H1 (cell line): ENCODE measurements around the gene ZBTB14. TPM values are rescaled to one million over a fixed set of nuclear protein-coding genes. Genes with fewer than 3 reads are reported as not detected.

ENCODE experiments used
- CTCF ChIA-PET: fragments of 300-600 bp; sonication (Branson Sonifier 250); formaldehyde crosslinking; loops from one replicate; lab custom pipeline; 2021; ENCODE audit not compliant: partially characterized antibody; lab: Charles Lee
- POLR2A ChIA-PET: fragments of 300-600 bp; sonication (Branson Sonifier 250); formaldehyde crosslinking; loops from one replicate; lab custom pipeline; 2021; ENCODE audit warnings: inconsistent platforms; ENCODE audit not compliant: partially characterized antibody; lab: Charles Lee
- DNase-seq, 2 experiments: peaks; one replicate each; pipeline versions ENCODE4 v3.0.0 to v3.0.0-alpha.2; 2010 to 2022; ENCODE audit warnings: low spot score in 2 of 2, low read depth in 1 of 2, mixed read lengths in 1 of 2
- FAIRE-seq: peaks from 2 replicates; lab custom pipeline; 2011; peaks lifted over from hg19 to GRCh38; lab: Jason Lieb, UNC
- H2AFZ ChIP-seq: 2 replicates; pipeline ENCODE4 v1.8.1; 2012; ENCODE audit warnings: low read length, inconsistent platforms
- H2AK5ac ChIP-seq: 2 replicates; pipeline ENCODE4 v1.6.1; 2013; ENCODE audit warnings: low read depth, low read length
- H2BK120ac ChIP-seq: replicated peaks from 2 replicates; pipeline ENCODE3; 2013; ENCODE audit warnings: low read depth, low read length, inconsistent platforms
- H2BK12ac ChIP-seq: 2 replicates; pipeline ENCODE4 v1.6.1; 2013; ENCODE audit warnings: low read depth, low read length
- H2BK15ac ChIP-seq: 2 replicates; pipeline ENCODE4 v1.6.1; 2013; ENCODE audit warnings: low read length
- H2BK20ac ChIP-seq: 2 replicates; pipeline ENCODE4 v1.6.1; 2013; ENCODE audit warnings: low read length
- H2BK5ac ChIP-seq: 2 replicates; pipeline ENCODE4 v1.6.1; 2013; ENCODE audit warnings: low read depth, low read length
- H3K14ac ChIP-seq: 2 replicates; pipeline ENCODE4 v1.6.1; 2013; ENCODE audit warnings: inconsistent platforms; ENCODE audit not compliant: insufficient read length
- H3K18ac ChIP-seq: 2 replicates; pipeline ENCODE4 v1.6.1; 2013; ENCODE audit warnings: low read length; ENCODE audit errors: extremely low read depth
- H3K23ac ChIP-seq: 2 replicates; pipeline ENCODE4 v1.6.1; 2013; ENCODE audit warnings: inconsistent platforms; ENCODE audit not compliant: insufficient read length
- H3K23me2 ChIP-seq: 2 replicates; pipeline ENCODE4 v1.6.1; 2013; ENCODE audit warnings: low read depth, low read length
- H3K27ac ChIP-seq: 2 replicates; pipeline ENCODE4 v1.6.1; 2011; ENCODE audit warnings: low read depth, low read length, inconsistent platforms
- H3K27me3 ChIP-seq, 4 experiments: replicated peaks in 1 of 4; 1 replicate in 1 of 4; 2 replicates in 3 of 4; pipeline versions ENCODE4 v1.6.1 to v1.8.1; 2011 to 2013; ENCODE audit warnings: low read length in 3 of 4, mild to moderate bottlenecking in 3 of 4, inconsistent platforms in 2 of 4, mixed read lengths in 2 of 4, moderate library complexity in 1 of 4; ENCODE audit not compliant: control insufficient read depth in 3 of 4, insufficient read depth in 3 of 4; ENCODE audit errors: extremely low read depth in 1 of 4
- H3K36me3 ChIP-seq, 4 experiments: 2 replicates each; pipeline versions ENCODE4 v1.6.1 to v1.8.1; 2011 to 2013; ENCODE audit warnings: mild to moderate bottlenecking in 4 of 4, low read length in 3 of 4, moderate library complexity in 2 of 4, control low read depth in 1 of 4, inconsistent platforms in 1 of 4; ENCODE audit not compliant: insufficient read depth in 4 of 4, control insufficient read depth in 2 of 4
- H3K4ac ChIP-seq: replicated peaks from 2 replicates; pipeline ENCODE3; 2013; ENCODE audit warnings: low read length, low read depth, mixed read lengths, inconsistent platforms; ENCODE audit not compliant: insufficient read length
- H3K4me1 ChIP-seq, 4 experiments: replicated peaks in 1 of 4; 1 replicate in 1 of 4; 2 replicates in 3 of 4; pipeline versions ENCODE4 v1.6.1 to v1.8.1; 2011 to 2013; ENCODE audit warnings: low read length in 3 of 4, inconsistent platforms in 2 of 4, mixed read lengths in 1 of 4; ENCODE audit not compliant: insufficient read depth in 4 of 4, control insufficient read depth in 3 of 4
- H3K4me2 ChIP-seq, 2 experiments: 2 replicates each; pipeline versions ENCODE4 v1.6.1 to v1.8.1; 2011 to 2013; ENCODE audit warnings: low read depth in 2 of 2, low read length in 2 of 2, control low read depth in 1 of 2, inconsistent platforms in 1 of 2, mild to moderate bottlenecking in 1 of 2; ENCODE audit not compliant: insufficient read depth in 1 of 2
- H3K4me3 ChIP-seq, 4 experiments: fragments of 200-600, 300-600 bp in 1 of 4; sonication (generic), shearing (Covaris generic), sonication (Bioruptor Twin) in 1 of 4; 2 replicates each; pipeline versions ENCODE4 v1.5.1 to v1.8.1; 2011 to 2016; ENCODE audit warnings: low read length in 4 of 4, low read depth in 3 of 4, control low read depth in 2 of 4, inconsistent platforms in 2 of 4, mild to moderate bottlenecking in 2 of 4, mixed read lengths in 1 of 4, moderate library complexity in 1 of 4; ENCODE audit not compliant: insufficient read depth in 2 of 4; ENCODE audit errors: extremely low read depth in 1 of 4
- H3K56ac ChIP-seq: replicated peaks from 2 replicates; pipeline ENCODE3; 2013; ENCODE audit warnings: low read depth, mild to moderate bottlenecking, mixed read lengths, low read length, inconsistent platforms; ENCODE audit not compliant: insufficient read length
- H3K79me1 ChIP-seq: 2 replicates; pipeline ENCODE4 v1.6.1; 2013; ENCODE audit warnings: low read depth, low read length, control low read depth
- H3K79me2 ChIP-seq, 2 experiments: 2 replicates each; pipeline versions ENCODE4 v1.6.1 to v1.8.1; 2012 to 2013; ENCODE audit warnings: low read length in 2 of 2, mild to moderate bottlenecking in 2 of 2, inconsistent platforms in 1 of 2; ENCODE audit not compliant: insufficient read depth in 2 of 2, control insufficient read depth in 1 of 2
- H3K9ac ChIP-seq, 4 experiments: replicated peaks in 1 of 4; 1 replicate in 1 of 4; 2 replicates in 3 of 4; pipeline versions ENCODE4 v1.6.1 to v1.8.1; 2011 to 2013; ENCODE audit warnings: low read depth in 3 of 4, low read length in 3 of 4, control low read depth in 2 of 4, mild to moderate bottlenecking in 2 of 4, moderate library complexity in 2 of 4, inconsistent platforms in 1 of 4; ENCODE audit errors: extremely low read depth in 1 of 4
- H3K9me3 ChIP-seq, 2 experiments: 2 replicates each; pipeline versions ENCODE4 v1.6.1 to v1.8.1; 2012 to 2013; ENCODE audit warnings: mild to moderate bottlenecking in 2 of 2, moderate library complexity in 2 of 2, control low read depth in 1 of 2, inconsistent platforms in 1 of 2, low read depth in 1 of 2, low read length in 1 of 2, mixed read lengths in 1 of 2; ENCODE audit not compliant: insufficient read depth in 2 of 2
- H4K20me1 ChIP-seq, 2 experiments: replicated peaks in 1 of 2; 2 replicates each; pipeline versions ENCODE3 to v1.8.1; 2011 to 2013; ENCODE audit warnings: inconsistent platforms in 2 of 2, low read length in 2 of 2, mild to moderate bottlenecking in 1 of 2; ENCODE audit not compliant: insufficient read depth in 2 of 2, control insufficient read depth in 1 of 2
- H4K5ac ChIP-seq: 2 replicates; pipeline ENCODE4 v1.6.1; 2013; ENCODE audit warnings: low read length, low read depth, mixed read lengths, inconsistent platforms; ENCODE audit not compliant: insufficient read length
- H4K8ac ChIP-seq: 2 replicates; pipeline ENCODE4 v1.8.0; 2013; ENCODE audit warnings: mild to moderate bottlenecking, moderate library complexity, low read length, inconsistent platforms; ENCODE audit not compliant: insufficient read depth; ENCODE audit errors: extremely low read depth
- H4K91ac ChIP-seq: replicated peaks from 2 replicates; pipeline ENCODE3; 2013; ENCODE audit warnings: low read length, mixed read lengths, inconsistent platforms; ENCODE audit not compliant: insufficient read length
- BACH1 ChIP-seq: IDR thresholded peaks from 2 replicates; pipeline ENCODE4 v1.6.1; 2012; ENCODE audit warnings: low read length, improper control_type of control experiment
- CBX5 ChIP-seq: fragments of 300-800, 300-1000 bp; sonication (generic); IDR thresholded peaks from 2 replicates; pipeline ENCODE4 v1.7.1; 2016; ENCODE audit warnings: antibody characterized with exemption, low read length, low read depth
- JUN ChIP-seq: IDR thresholded peaks from 2 replicates; pipeline ENCODE4 v1.6.1; 2011; ENCODE audit warnings: low read depth, mild to moderate bottlenecking, improper control_type of control experiment, low read length
- RBBP5 ChIP-seq: IDR thresholded peaks from 2 replicates; pipeline ENCODE4 v1.7.1; 2012; ENCODE audit warnings: low read depth, mild to moderate bottlenecking, inconsistent platforms, low read length, moderate library complexity, borderline replicate concordance
- USF2 ChIP-seq: IDR thresholded peaks from 2 replicates; pipeline ENCODE4 v1.6.1; 2011; ENCODE audit warnings: low read length, improper control_type of control experiment
- YY1 ChIP-seq: IDR thresholded peaks from 2 replicates; pipeline ENCODE4 v1.6.1; 2011; ENCODE audit warnings: low read depth, mild to moderate bottlenecking, low read length
- whole genome bisulfite sequencing, 2 experiments: shearing (Covaris generic) in 1 of 2; methylation state at CpG; one replicate each; pipeline versions ENCODE4 v1.1.6 to v1.1.7; 2013 to 2015; ENCODE audit warnings: low lambda C conversion rate in 2 of 2, mixed read lengths in 2 of 2, inconsistent platforms in 1 of 2, low coverage in 1 of 2, missing lambda C conversion rate in 1 of 2; ENCODE audit not compliant: insufficient replicate concordance in 2 of 2, insufficient coverage in 1 of 2, insufficient read length in 1 of 2; ENCODE audit errors: extremely low coverage in 1 of 2, missing lambda C conversion rate in 1 of 2; 5-methylcytosine and 5-hydroxymethylcytosine counted together
- polyA plus RNA-seq, 7 experiments: library from polyadenylated mRNA; depleted of rRNA in 3 of 7; stranded (reverse) in 5 of 7; unstranded in 2 of 7; fragments of >200 nt in 5 of 7; fragments of 200-250 nt in 2 of 7; gene quantifications; 1 replicate in 5 of 7; 2 replicates in 1 of 7; 4 replicates in 1 of 7; pipeline versions ENCODE4 v1.2.1 to v1.2.3, GENCODE V29; 2011 to 2013; ENCODE audit warnings: missing spikeins in 2 of 7, mixed read lengths in 2 of 7
- total RNA-seq: library from RNA; stranded (reverse); fragmentation: NEBNext Ultra II Directional; extraction: Animal tissue kit (Norgen Biotek cat#: 25700); gene quantifications from 2 replicates; pipeline ENCODE4 v1.2.1, GENCODE V29; 2021
- TF ChIP-seq, protein P1 (sequence below), 3 experiments: IDR thresholded peaks; 1 replicate in 2 of 3; 2 replicates in 1 of 3; pipeline versions ENCODE4 v1.5.1 to v1.6.1; 2011; ENCODE audit warnings: low read length in 3 of 3, mild to moderate bottlenecking in 3 of 3, inconsistent platforms in 2 of 3, low read depth in 1 of 3, moderate library complexity in 1 of 3; ENCODE audit not compliant: insufficient read depth in 1 of 3; ENCODE audit errors: control extremely low read depth in 1 of 3

The ZBTB14 gene
- total and polyA plus RNA-seq, 2 of the 8 experiments (the other 6 are each of a cell fraction or from before 2014, with no cell fraction given): 5.2 to 18.3 TPM

GRCh38 chr18:5294457-5295230 is 882 bp downstream of the ZBTB14 start:
- Histone ChIP-seq H2AFZ (peak overlapping the region; percentile 48; the same call in 1 of the 2 replicates), H3K4me2 (peak overlapping the region; percentile 73 to 95), H3K56ac (no peak overlapping the region), H2AK5ac (no peak overlapping the region), H3K79me1 (no peaks in the 10 kb centered on the region), H3K14ac (no peak overlapping the region), H4K91ac (peak overlapping the region; percentile 14), H3K9ac (peak overlapping the region; percentile 87 to 97 (median 93)), H2BK20ac (no peak overlapping the region), H3K18ac (peak overlapping the region; percentile 65; the same call in 1 of the 2 replicates), H3K36me3 (peaks cover 2 to 17% (median 14%) of the 10 kb centered on the region in 4 experiments; a peak in 6 of 8 replicates), H3K27me3 (peaks cover 0 to 16% (median 9%) of the 10 kb centered on the region in 4 experiments; a peak in 6 of 7 replicates), H2BK120ac (no peak overlapping the region), H2BK15ac (no peak overlapping the region), H2BK12ac (no peak overlapping the region; the same call in 1 of the 2 replicates), H3K23me2 (peaks cover 4% of the 10 kb centered on the region; the same call in 1 of the 2 replicates), H3K9me3 (no peaks in the 10 kb centered on the region), H3K79me2 (peaks cover 0 to 7% of the 10 kb centered on the region in 2 experiments; a peak in 2 of 4 replicates), H4K5ac (peak overlapping the region; percentile 68), H2BK5ac (peak overlapping the region; percentile 50; the same call in 1 of the 2 replicates), H3K27ac (peak overlapping the region; percentile 93), H3K4me3 (peak overlapping the region; percentile 81 to 90 (median 84)), H4K8ac (peak overlapping the region; percentile 89), H3K4me1 (peaks cover 4 to 9% (median 5%) of the 10 kb centered on the region in 4 experiments), H3K4ac (peak overlapping the region; percentile 65), H4K20me1 (no peaks in the 10 kb centered on the region), H3K23ac (no peak overlapping the region)
- FAIRE-seq: no peak
- WGBS, 2 experiments: 1% methylated on average over 20 of the region's 58 CpGs; no CpG with 5 or more reads in 1 of the 2 experiments
- ChIA-PET POLR2A (interaction anchor here (0.6 to 3.3 kb wide), 10 partner anchors 7 to 597 kb away, joined by 3 to 21 read pairs (median 5); no protein-coding TSS in a partner anchor), CTCF (interaction anchor here (1.0 to 1.7 kb wide), 4 partner anchors 10 to 222 kb away, joined by 3 to 4 read pairs (median 4); no protein-coding TSS in a partner anchor)
- peak in 1 of 2 experiments; percentile 67 for DNase-seq
- TF ChIP-seq CBX5: no peak
- 0 out of 2 replicates have a peak, but pooled peaks have one; percentile 56 for TF ChIP-seq RBBP5
- no peak for TF ChIP-seq BACH1
- TF ChIP-seq, protein P1, sequence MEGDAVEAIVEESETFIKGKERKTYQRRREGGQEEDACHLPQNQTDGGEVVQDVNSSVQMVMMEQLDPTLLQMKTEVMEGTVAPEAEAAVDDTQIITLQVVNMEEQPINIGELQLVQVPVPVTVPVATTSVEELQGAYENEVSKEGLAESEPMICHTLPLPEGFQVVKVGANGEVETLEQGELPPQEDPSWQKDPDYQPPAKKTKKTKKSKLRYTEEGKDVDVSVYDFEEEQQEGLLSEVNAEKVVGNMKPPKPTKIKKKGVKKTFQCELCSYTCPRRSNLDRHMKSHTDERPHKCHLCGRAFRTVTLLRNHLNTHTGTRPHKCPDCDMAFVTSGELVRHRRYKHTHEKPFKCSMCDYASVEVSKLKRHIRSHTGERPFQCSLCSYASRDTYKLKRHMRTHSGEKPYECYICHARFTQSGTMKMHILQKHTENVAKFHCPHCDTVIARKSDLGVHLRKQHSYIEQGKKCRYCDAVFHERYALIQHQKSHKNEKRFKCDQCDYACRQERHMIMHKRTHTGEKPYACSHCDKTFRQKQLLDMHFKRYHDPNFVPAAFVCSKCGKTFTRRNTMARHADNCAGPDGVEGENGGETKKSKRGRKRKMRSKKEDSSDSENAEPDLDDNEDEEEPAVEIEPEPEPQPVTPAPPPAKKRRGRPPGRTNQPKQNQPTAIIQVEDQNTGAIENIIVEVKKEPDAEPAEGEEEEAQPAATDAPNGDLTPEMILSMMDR (IDR thresholded peaks at IDR 0.05; ENCODE audit: control extremely low read depth in 1 of 3, insufficient read depth in 1 of 3, low read depth in 1 of 3, low read length in 3 of 3): no peak
- peak; percentile 87 for TF ChIP-seq YY1
- no peak for TF ChIP-seq JUN
- TF ChIP-seq USF2: no peak
